ENCODE data around the gene NR0B1. TPM values are rescaled to one million over a fixed set of nuclear protein-coding genes. Genes with fewer than 3 reads are reported as not detected.

NR0B1 gene
- total RNA-seq, 1 experiment from 2014 or later: not detected

GRCh38 chrX:30302956-30303355 is 6.2 kb downstream of the NR0B1 start:
- no peak overlapping the region for H3K9ac ChIP-seq (ENCODE audit: low read length)
- no peaks in the 10 kb centered on the region for H3K36me3 ChIP-seq (ENCODE audit: low read depth, low read length)
- H2AFZ ChIP-seq (ENCODE audit: low read length): no peak overlapping the region
- TF ChIP-seq EZH2phosphoT487 (IDR thresholded peaks at IDR 0.05; ENCODE audit: borderline replicate concordance, low read length) (no peak), CTCF (conservative IDR thresholded peaks at IDR 0.05; ENCODE audit: low read depth, low read length) (no peak), EZH2 (IDR thresholded peaks at IDR 0.05; ENCODE audit: low read length, unreplicated experiment) (no peak)
- POLR2A ChIA-PET (ENCODE audit: unreplicated experiment): no interaction called here
- H3K27me3 ChIP-seq (ENCODE audit: low read length): no peaks in the 10 kb centered on the region
- H3K4me3 ChIP-seq (ENCODE audit: low read length): peak overlapping the region; percentile 30; the same call in 1 of the 2 replicates
- no peaks in the 10 kb centered on the region for H3K9me3 ChIP-seq (ENCODE audit: low read length)
- peaks cover 17% of the 10 kb centered on the region for H3K4me1 ChIP-seq (ENCODE audit: insufficient read depth, low read length)
- peak; percentile 48 for DNase-seq
- H3K9me2 ChIP-seq (replicated peaks; ENCODE audit: low read length): no peaks in the 10 kb centered on the region
- peak overlapping the region; percentile 70; the same call in 1 of the 2 replicates for H3K4me2 ChIP-seq (ENCODE audit: low read length)
- no peaks in the 10 kb centered on the region for H3K79me2 ChIP-seq (ENCODE audit: low read length)
- intact Hi-C loops (cut with micrococcal nuclease): no loop called here
- H3K27ac ChIP-seq (ENCODE audit: low read length): no peak overlapping the region
- peak; percentile 53 for ATAC-seq
- no TSS peak for BruUV-seq (replicated peaks)
- H4K20me1 ChIP-seq (ENCODE audit: low read length): no peaks in the 10 kb centered on the region
- CTCF ChIA-PET: no interaction called here
- H3F3A ChIP-seq (ENCODE audit: low read length, unreplicated experiment): no peaks in the 10 kb centered on the region

DNA sequence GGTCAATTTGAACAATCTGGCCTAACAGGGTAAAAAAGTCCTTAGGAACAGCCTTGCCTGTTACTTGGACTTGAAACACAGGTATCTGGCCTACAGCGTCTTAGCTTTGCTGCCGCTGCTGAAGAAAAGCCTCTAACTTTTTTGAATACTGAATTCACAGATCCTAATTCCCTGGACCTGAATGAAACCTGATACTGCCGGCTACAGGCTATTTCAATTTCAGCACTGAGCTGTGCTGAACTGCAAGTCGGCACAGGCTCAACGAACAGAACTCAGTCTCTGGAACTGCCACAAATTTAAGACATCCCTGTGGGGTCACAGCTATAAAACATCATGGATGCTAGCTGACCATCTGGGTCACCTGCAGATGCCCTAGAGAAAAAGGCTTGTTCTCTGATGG is 7.2 kb downstream of the NR0B1 start:
- Histone ChIP-seq H3K79me2 (ENCODE audit: low read length) (no peaks in the 10 kb centered on the region), H4K20me1 (ENCODE audit: low read length) (no peaks in the 10 kb centered on the region), H3K27me3 (ENCODE audit: low read length) (no peaks in the 10 kb centered on the region), H3K4me3 (ENCODE audit: low read length) (peak overlapping the region; percentile 30; the same call in 1 of the 2 replicates), H3K36me3 (ENCODE audit: low read depth, low read length) (no peaks in the 10 kb centered on the region), H3K9ac (ENCODE audit: low read length) (no peak overlapping the region), H3F3A (ENCODE audit: low read length, unreplicated experiment) (no peaks in the 10 kb centered on the region), H3K4me1 (ENCODE audit: insufficient read depth, low read length) (peaks cover 24% of the 10 kb centered on the region), H3K9me3 (ENCODE audit: low read length) (no peaks in the 10 kb centered on the region), H2AFZ (ENCODE audit: low read length) (peak overlapping the region; percentile 63; the same call in 1 of the 2 replicates), H3K27ac (ENCODE audit: low read length) (no peak overlapping the region), H3K4me2 (ENCODE audit: low read length) (peak overlapping the region; percentile 70), H3K9me2 (replicated peaks; ENCODE audit: low read length) (no peaks in the 10 kb centered on the region)
- peak; percentile 83 for ATAC-seq
- DNase-seq: peak; percentile 48
- ChIA-PET POLR2A (ENCODE audit: unreplicated experiment) (no interaction called here), CTCF (no interaction called here)
- no peak for TF ChIP-seq CTCF (conservative IDR thresholded peaks at IDR 0.05; ENCODE audit: low read depth, low read length)
- no peak for TF ChIP-seq EZH2phosphoT487 (IDR thresholded peaks at IDR 0.05; ENCODE audit: borderline replicate concordance, low read length)
- no peak for TF ChIP-seq EZH2 (IDR thresholded peaks at IDR 0.05; ENCODE audit: low read length, unreplicated experiment)
- no TSS peak for BruUV-seq (replicated peaks)
- intact Hi-C loops (cut with micrococcal nuclease): no loop called here

GRCh38 chrX:30301208-30301607 is 8.0 kb downstream of the NR0B1 start:
- H3K9me2 ChIP-seq (replicated peaks; ENCODE audit: low read length): no peaks in the 10 kb centered on the region
- ATAC-seq (no peak), DNase-seq (no peak)
- H3K9me3 ChIP-seq (ENCODE audit: low read length): no peaks in the 10 kb centered on the region
- intact Hi-C loops (cut with micrococcal nuclease): no loop called here
- no TSS peak for BruUV-seq (replicated peaks)
- H3K9ac ChIP-seq (ENCODE audit: low read length): no peak overlapping the region
- no peaks in the 10 kb centered on the region for H3F3A ChIP-seq (ENCODE audit: low read length, unreplicated experiment)
- no peaks in the 10 kb centered on the region for H3K27me3 ChIP-seq (ENCODE audit: low read length)
- H4K20me1 ChIP-seq (ENCODE audit: low read length): no peaks in the 10 kb centered on the region
- no peaks in the 10 kb centered on the region for H3K79me2 ChIP-seq (ENCODE audit: low read length)
- ChIA-PET CTCF (no interaction called here), POLR2A (ENCODE audit: unreplicated experiment) (no interaction called here)
- H2AFZ ChIP-seq (ENCODE audit: low read length): no peak overlapping the region
- peaks cover 30% of the 10 kb centered on the region for H3K4me1 ChIP-seq (ENCODE audit: insufficient read depth, low read length)
- H3K4me3 ChIP-seq (ENCODE audit: low read length): no peak overlapping the region
- no peaks in the 10 kb centered on the region for H3K36me3 ChIP-seq (ENCODE audit: low read depth, low read length)
- no peak overlapping the region for H3K4me2 ChIP-seq (ENCODE audit: low read length)
- no peak overlapping the region for H3K27ac ChIP-seq (ENCODE audit: low read length)
- TF ChIP-seq EZH2phosphoT487 (IDR thresholded peaks at IDR 0.05; ENCODE audit: borderline replicate concordance, low read length) (no peak), CTCF (conservative IDR thresholded peaks at IDR 0.05; ENCODE audit: low read depth, low read length) (no peak), EZH2 (IDR thresholded peaks at IDR 0.05; ENCODE audit: low read length, unreplicated experiment) (no peak)
